OCI-LY7 (cell line): ENCODE data around the gene CD36. TPM values are rescaled to one million over a fixed set of nuclear protein-coding genes. Genes with fewer than 3 reads are reported as not detected.

Source experiments
- BruUV-seq: library from RNA; stranded (reverse); fragments of 400-500 nt; replicated peaks from 2 replicates; lab custom pipeline; 2021; lab: Mats Ljungman, UMichigan
- CTCF ChIA-PET: fragments of 300-600 bp; sonication (Branson Sonifier 250); formaldehyde crosslinking; loops from one replicate; lab custom pipeline; 2022; ENCODE audit warnings: antibody characterized with exemption; ENCODE audit not compliant: unreplicated experiment; lab: Charles Lee
- POLR2A ChIA-PET: fragments of 300-600 bp; sonication (Branson Sonifier 250); formaldehyde crosslinking; loops from one replicate; lab custom pipeline; 2022; ENCODE audit warnings: antibody characterized with exemption; lab: Charles Lee
- DNase-seq: peaks from one replicate; pipeline ENCODE4 v3.0.0-alpha.2; 2015; ENCODE audit warnings: low spot score
- H2AFZ ChIP-seq: fragments of 200-600 bp; sonication (generic), shearing (Covaris generic); 2 replicates; pipeline ENCODE4 v1.6.1; 2014; ENCODE audit warnings: mild to moderate bottlenecking, antibody characterized with exemption, low read length, moderate library complexity
- H3K27ac ChIP-seq: fragments of 200-600 bp; sonication (generic); 2 replicates; pipeline ENCODE4 v1.5.1; 2014; ENCODE audit warnings: mixed run types, low read depth, mild to moderate bottlenecking, moderate library complexity, low read length, inconsistent platforms; ENCODE audit not compliant: poor library complexity, severe bottlenecking
- H3K36me3 ChIP-seq: fragments of 200-600 bp; sonication (generic); 2 replicates; pipeline ENCODE4 v1.6.1; 2014; ENCODE audit warnings: mild to moderate bottlenecking, antibody characterized with exemption, low read length, moderate library complexity, mixed read lengths; ENCODE audit not compliant: insufficient read depth
- H3K4me1 ChIP-seq: fragments of 200-600 bp; sonication (generic); 2 replicates; pipeline ENCODE4 v1.5.1; 2014; ENCODE audit warnings: mild to moderate bottlenecking, low read length; ENCODE audit not compliant: insufficient read depth, poor library complexity, severe bottlenecking
- H3K4me2 ChIP-seq: fragments of 200-600 bp; sonication (generic); 2 replicates; pipeline ENCODE4 v1.6.1; 2014; ENCODE audit warnings: mild to moderate bottlenecking, low read length
- H3K4me3 ChIP-seq: fragments of 200-600 bp; sonication (generic); 2 replicates; pipeline ENCODE4 v1.5.1; 2014; ENCODE audit warnings: mild to moderate bottlenecking, low read depth, low read length; ENCODE audit not compliant: poor library complexity, severe bottlenecking
- H3K79me2 ChIP-seq: fragments of 200-600 bp; sonication (generic); 2 replicates; pipeline ENCODE4 v1.6.1; 2016; ENCODE audit warnings: low read depth, mild to moderate bottlenecking, low read length, moderate library complexity, mixed read lengths; ENCODE audit not compliant: insufficient read depth
- H3K9me2 ChIP-seq: fragments of 200-600 bp; sonication (generic); 2 replicates; pipeline ENCODE4 v1.6.1; 2016; ENCODE audit warnings: mild to moderate bottlenecking, low read length, mixed read lengths; ENCODE audit not compliant: insufficient read depth
- H3K9me3 ChIP-seq: fragments of 200-600 bp; sonication (generic); 2 replicates; pipeline ENCODE4 v1.6.1; 2014; ENCODE audit warnings: mild to moderate bottlenecking, mixed run types, low read length, mixed read lengths
- H4K20me1 ChIP-seq: fragments of 200-600 bp; sonication (generic); 2 replicates; pipeline ENCODE4 v1.6.1; 2014; ENCODE audit warnings: mild to moderate bottlenecking, antibody characterized with exemption, low read length, moderate library complexity, mixed read lengths; ENCODE audit not compliant: insufficient read depth
- EZH2phosphoT487 ChIP-seq: fragments of 200-600 bp; sonication (generic); IDR thresholded peaks from 2 replicates; pipeline ENCODE4 v1.6.1; 2018; ENCODE audit warnings: low read depth, borderline replicate concordance, mild to moderate bottlenecking, mixed run types, antibody characterized with exemption, low read length, moderate library complexity, mixed read lengths
- intact Hi-C: fragments of 100-400 bp; cut with micrococcal nuclease; formaldehyde crosslinking; loops from one replicate; pipeline ENCODE4 v1.10.0; 2022; ENCODE audit not compliant: unreplicated experiment
- total RNA-seq, 2 experiments: library from RNA; depleted of rRNA in 1 of 2; stranded (reverse); fragments of >200 nt in 1 of 2; shearing (Covaris generic) in 1 of 2; gene quantifications; 2 replicates each; pipeline ENCODE4 v1.2.3, GENCODE V29; 2014 to 2022
- TF ChIP-seq, protein P1 (sequence below): fragments of 200-600 bp; sonication (generic); conservative IDR thresholded peaks from 2 replicates; pipeline ENCODE4 v1.5.1; 2014; ENCODE audit warnings: mild to moderate bottlenecking, antibody characterized with exemption, low read length, moderate library complexity, mixed read lengths

CD36 gene
- total RNA-seq, 2 experiments from 2014 or later = not detected

DNA sequence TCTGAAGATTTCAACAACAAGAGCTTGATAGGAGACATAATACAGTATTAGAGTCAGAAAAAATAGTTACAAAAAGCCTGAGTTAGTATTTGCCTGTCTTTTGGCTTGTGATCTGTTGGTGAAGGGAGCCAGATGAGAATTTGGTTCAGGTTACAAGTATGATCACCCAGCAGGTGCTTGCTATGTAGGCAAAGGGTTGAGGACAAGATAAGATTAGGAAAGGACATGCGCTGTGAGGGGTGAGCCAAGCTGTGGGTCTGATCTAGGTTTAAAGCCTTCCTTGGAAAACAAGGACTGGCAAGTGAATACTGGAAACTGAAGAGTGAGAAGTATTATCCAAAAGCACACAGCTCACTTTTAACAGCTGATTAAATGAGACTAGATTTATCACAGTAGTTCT is 28.7 kb upstream of the CD36 start:
- intact Hi-C loops = no loop called here
- Histone ChIP-seq H3K4me1 (no peaks in the 10 kb centered on the region), H3K79me2 (no peaks in the 10 kb centered on the region), H3K4me3 (no peak overlapping the region), H2AFZ (no peak overlapping the region), H4K20me1 (no peaks in the 10 kb centered on the region), H3K9me3 (no peaks in the 10 kb centered on the region), H3K27ac (no peak overlapping the region), H3K36me3 (no peaks in the 10 kb centered on the region), H3K4me2 (no peak overlapping the region), H3K9me2 (no peaks in the 10 kb centered on the region)
- no TSS peak for BruUV-seq
- CTCF ChIA-PET = no interaction called here
- no peak for DNase-seq
- no peak for TF ChIP-seq EZH2phosphoT487
- POLR2A ChIA-PET = no interaction called here

DNA sequence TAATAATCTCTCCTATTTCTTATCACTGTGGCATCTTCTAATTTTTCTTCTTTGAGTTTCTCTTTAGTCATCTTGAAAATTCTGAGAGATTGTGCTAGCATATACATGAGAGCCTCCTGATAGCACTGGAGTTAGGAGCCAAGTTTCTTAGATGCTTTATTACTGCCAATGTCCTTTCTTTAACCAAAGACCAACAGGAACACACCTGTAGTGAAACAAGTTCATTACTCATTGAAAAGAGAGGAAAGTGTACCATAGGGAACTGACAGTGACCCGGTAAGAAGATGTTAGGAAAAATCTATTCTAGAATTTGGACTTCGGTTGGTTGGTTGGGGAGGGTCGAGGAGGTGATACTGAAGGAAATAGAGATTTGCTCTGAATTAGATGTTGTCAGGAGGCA is 27.1 kb upstream of the CD36 start:
- H3K9me3 ChIP-seq = no peaks in the 10 kb centered on the region
- intact Hi-C loops = no loop called here
- no peak overlapping the region for H3K27ac ChIP-seq
- TF ChIP-seq, protein P1, sequence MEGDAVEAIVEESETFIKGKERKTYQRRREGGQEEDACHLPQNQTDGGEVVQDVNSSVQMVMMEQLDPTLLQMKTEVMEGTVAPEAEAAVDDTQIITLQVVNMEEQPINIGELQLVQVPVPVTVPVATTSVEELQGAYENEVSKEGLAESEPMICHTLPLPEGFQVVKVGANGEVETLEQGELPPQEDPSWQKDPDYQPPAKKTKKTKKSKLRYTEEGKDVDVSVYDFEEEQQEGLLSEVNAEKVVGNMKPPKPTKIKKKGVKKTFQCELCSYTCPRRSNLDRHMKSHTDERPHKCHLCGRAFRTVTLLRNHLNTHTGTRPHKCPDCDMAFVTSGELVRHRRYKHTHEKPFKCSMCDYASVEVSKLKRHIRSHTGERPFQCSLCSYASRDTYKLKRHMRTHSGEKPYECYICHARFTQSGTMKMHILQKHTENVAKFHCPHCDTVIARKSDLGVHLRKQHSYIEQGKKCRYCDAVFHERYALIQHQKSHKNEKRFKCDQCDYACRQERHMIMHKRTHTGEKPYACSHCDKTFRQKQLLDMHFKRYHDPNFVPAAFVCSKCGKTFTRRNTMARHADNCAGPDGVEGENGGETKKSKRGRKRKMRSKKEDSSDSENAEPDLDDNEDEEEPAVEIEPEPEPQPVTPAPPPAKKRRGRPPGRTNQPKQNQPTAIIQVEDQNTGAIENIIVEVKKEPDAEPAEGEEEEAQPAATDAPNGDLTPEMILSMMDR = no peak
- no peak for TF ChIP-seq EZH2phosphoT487
- ChIA-PET CTCF (no interaction called here), POLR2A (no interaction called here)
- H4K20me1 ChIP-seq = no peaks in the 10 kb centered on the region
- no peak for DNase-seq
- H2AFZ ChIP-seq = no peak overlapping the region
- H3K9me2 ChIP-seq = no peaks in the 10 kb centered on the region
- H3K4me2 ChIP-seq = no peak overlapping the region
- no peaks in the 10 kb centered on the region for H3K36me3 ChIP-seq
- H3K79me2 ChIP-seq = no peaks in the 10 kb centered on the region
- H3K4me3 ChIP-seq = no peak overlapping the region
- BruUV-seq = no TSS peak
- H3K4me1 ChIP-seq = no peaks in the 10 kb centered on the region

DNA sequence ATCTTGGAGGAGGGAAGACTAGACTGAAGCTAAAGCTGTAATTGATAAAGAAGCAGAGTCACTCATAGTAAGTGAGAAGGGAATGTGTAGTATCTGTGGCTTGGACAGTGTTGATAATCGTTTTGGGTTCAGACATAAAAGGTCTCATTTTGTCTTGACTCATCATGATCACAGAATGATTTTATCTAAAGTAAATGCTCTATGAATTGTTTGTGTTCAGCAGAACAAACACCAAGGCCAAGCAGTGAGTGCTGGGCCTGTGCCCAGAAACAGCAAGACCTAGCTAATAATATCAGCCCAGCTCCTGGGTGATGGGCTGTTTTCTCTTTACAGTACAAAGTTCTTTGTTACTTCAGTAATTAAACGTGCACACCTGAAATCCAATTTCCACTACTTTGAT is 26.7 kb upstream of the CD36 start:
- no peak overlapping the region for H3K4me2 ChIP-seq
- no peaks in the 10 kb centered on the region for H3K9me2 ChIP-seq
- ChIA-PET POLR2A (interaction anchor here (0.6 kb wide), 1 partner anchor 99 kb away, joined by 3 read pairs; no protein-coding TSS in a partner anchor), CTCF (no interaction called here)
- no peak for DNase-seq
- BruUV-seq = no TSS peak
- no peak overlapping the region for H2AFZ ChIP-seq
- intact Hi-C loops = no loop called here
- no peaks in the 10 kb centered on the region for H3K36me3 ChIP-seq
- no peaks in the 10 kb centered on the region for H3K9me3 ChIP-seq
- no peaks in the 10 kb centered on the region for H3K79me2 ChIP-seq
- H3K27ac ChIP-seq = no peak overlapping the region
- TF ChIP-seq, protein P1 = no peak
- TF ChIP-seq EZH2phosphoT487 = no peak
- H4K20me1 ChIP-seq = no peaks in the 10 kb centered on the region
- no peak overlapping the region for H3K4me3 ChIP-seq
- H3K4me1 ChIP-seq = no peaks in the 10 kb centered on the region
